HUES64 (cell line): Measurements from ENCODE around the gene CCDC60.

Experiments
- H3K27ac ChIP-seq: 2 replicates; pipeline ENCODE4 v1.7.0; 2013; ENCODE audit warnings: low read depth, low read length, inconsistent platforms
- H3K27me3 ChIP-seq: 2 replicates; pipeline ENCODE4 v1.6.1; 2013; ENCODE audit warnings: mild to moderate bottlenecking, low read length; ENCODE audit not compliant: insufficient read depth
- H3K36me3 ChIP-seq: 2 replicates; pipeline ENCODE4 v1.6.1; 2013; ENCODE audit warnings: mild to moderate bottlenecking, low read length; ENCODE audit not compliant: insufficient read depth
- H3K4me1 ChIP-seq: 2 replicates; pipeline ENCODE4 v1.6.1; 2013; ENCODE audit warnings: mild to moderate bottlenecking, low read length, moderate library complexity; ENCODE audit not compliant: insufficient read depth
- H3K4me3 ChIP-seq: 2 replicates; pipeline ENCODE4 v1.5.1; 2013; ENCODE audit warnings: mild to moderate bottlenecking, low read length, moderate library complexity
- H3K9ac ChIP-seq: 2 replicates; pipeline ENCODE4 v1.6.1; 2013; ENCODE audit warnings: mild to moderate bottlenecking, low read depth, low read length
- H3K9me3 ChIP-seq: 2 replicates; pipeline ENCODE4 v1.6.1; 2013; ENCODE audit warnings: low read depth, low read length; ENCODE audit not compliant: insufficient read depth
- WGBS: fragments of 150-250, 120-280 bp; methylation state at CpG from one replicate; pipeline ENCODE4 v1.1.7; 2013; ENCODE audit warnings: missing lambda C conversion rate; 5-methylcytosine and 5-hydroxymethylcytosine counted together

Gene CCDC60

GRCh38 chr12:119412306-119412705 is 77.8 kb downstream of the CCDC60 start:
- no peak overlapping the region for H3K4me3 ChIP-seq
- H3K27me3 ChIP-seq: no peaks in the 10 kb centered on the region; the same call in 1 of the 2 replicates
- WGBS: 86% methylated on average over 3 of the region's 4 CpGs
- no peaks in the 10 kb centered on the region for H3K9me3 ChIP-seq
- H3K36me3 ChIP-seq: no peaks in the 10 kb centered on the region
- no peak overlapping the region for H3K27ac ChIP-seq
- peaks cover 3% of the 10 kb centered on the region; the same call in 1 of the 2 replicates for H3K4me1 ChIP-seq
- no peak overlapping the region for H3K9ac ChIP-seq

- WGBS: 39% methylated on average over 21 of the region's 21 CpGs
- Histone ChIP-seq H3K9me3 (no peaks in the 10 kb centered on the region), H3K36me3 (no peaks in the 10 kb centered on the region), H3K4me3 (0 out of 2 replicates have a peak overlapping the region, but pooled peaks have one; percentile 6), H3K9ac (no peak overlapping the region), H3K4me1 (peaks cover 3% of the 10 kb centered on the region; the same call in 1 of the 2 replicates), H3K27me3 (no peaks in the 10 kb centered on the region; the same call in 1 of the 2 replicates), H3K27ac (no peak overlapping the region)
These were observed 78.6 kb downstream of the CCDC60 start for GRCh38 chr12:119412811-119413794.

GRCh38 chr12:119415714-119416113 is 81.2 kb downstream of the CCDC60 start:
- Histone ChIP-seq H3K27ac (no peak overlapping the region), H3K27me3 (no peaks in the 10 kb centered on the region; the same call in 1 of the 2 replicates), H3K4me1 (peaks cover 3% of the 10 kb centered on the region; the same call in 1 of the 2 replicates), H3K4me3 (no peak overlapping the region), H3K9me3 (no peaks in the 10 kb centered on the region), H3K36me3 (no peaks in the 10 kb centered on the region), H3K9ac (no peak overlapping the region)
- 83% methylated on average over 3 of the region's 3 CpGs for WGBS

GRCh38 chr12:119417440-119417839 is 82.9 kb downstream of the CCDC60 start:
- no peaks in the 10 kb centered on the region for H3K4me1 ChIP-seq
- H3K27me3 ChIP-seq: no peaks in the 10 kb centered on the region; the same call in 1 of the 2 replicates
- no peak overlapping the region for H3K27ac ChIP-seq
- no peak overlapping the region for H3K9ac ChIP-seq
- no peak overlapping the region for H3K4me3 ChIP-seq
- H3K36me3 ChIP-seq: no peaks in the 10 kb centered on the region
- no peaks in the 10 kb centered on the region for H3K9me3 ChIP-seq

GRCh38 chr12:119419381-119419780 is 84.9 kb downstream of the CCDC60 start:
- Histone ChIP-seq H3K36me3 (no peaks in the 10 kb centered on the region), H3K9me3 (no peaks in the 10 kb centered on the region), H3K4me1 (peaks cover 3% of the 10 kb centered on the region; the same call in 1 of the 2 replicates), H3K4me3 (no peak overlapping the region), H3K27me3 (no peaks in the 10 kb centered on the region), H3K9ac (no peak overlapping the region), H3K27ac (no peak overlapping the region)
- 98% methylated on average over 6 of the region's 6 CpGs for WGBS

- H3K4me1 ChIP-seq: peaks cover 3% of the 10 kb centered on the region; the same call in 1 of the 2 replicates
- H3K9me3 ChIP-seq: no peaks in the 10 kb centered on the region
- no peak overlapping the region for H3K9ac ChIP-seq
- 31% methylated on average over 2 of the region's 2 CpGs for WGBS
- no peak overlapping the region for H3K27ac ChIP-seq
- H3K36me3 ChIP-seq: no peaks in the 10 kb centered on the region
- peak overlapping the region; percentile 16; the same call in 1 of the 2 replicates for H3K4me3 ChIP-seq
- no peaks in the 10 kb centered on the region for H3K27me3 ChIP-seq
These were observed 88.8 kb downstream of the CCDC60 start for GRCh38 chr12:119423285-119423684.

GRCh38 chr12:119425623-119426022 is 91.1 kb downstream of the CCDC60 start:
- H3K4me3 ChIP-seq: no peak overlapping the region
- peaks cover 3% of the 10 kb centered on the region; the same call in 1 of the 2 replicates for H3K4me1 ChIP-seq
- no peaks in the 10 kb centered on the region for H3K27me3 ChIP-seq
- no peak overlapping the region for H3K27ac ChIP-seq
- WGBS: 87% methylated on average over 3 of the region's 3 CpGs
- H3K9me3 ChIP-seq: no peaks in the 10 kb centered on the region
- H3K9ac ChIP-seq: no peak overlapping the region
- no peaks in the 10 kb centered on the region for H3K36me3 ChIP-seq

- no peak overlapping the region for H3K9ac ChIP-seq
- H3K36me3 ChIP-seq: no peaks in the 10 kb centered on the region
- peaks cover 6% of the 10 kb centered on the region; the same call in 1 of the 2 replicates for H3K4me1 ChIP-seq
- H3K4me3 ChIP-seq: no peak overlapping the region
- 97% methylated on average over 5 of the region's 5 CpGs for WGBS
- H3K27ac ChIP-seq: no peak overlapping the region
- no peaks in the 10 kb centered on the region for H3K27me3 ChIP-seq
- H3K9me3 ChIP-seq: peaks cover 4% of the 10 kb centered on the region; the same call in 1 of the 2 replicates
These were observed 96.6 kb downstream of the CCDC60 start for GRCh38 chr12:119431151-119431550.

- WGBS: 85% methylated on average over 8 of the region's 9 CpGs
- no peak overlapping the region for H3K27ac ChIP-seq
- no peaks in the 10 kb centered on the region for H3K36me3 ChIP-seq
- no peak overlapping the region for H3K9ac ChIP-seq
- peaks cover 6% of the 10 kb centered on the region; the same call in 1 of the 2 replicates for H3K4me1 ChIP-seq
- H3K27me3 ChIP-seq: no peaks in the 10 kb centered on the region
- peaks cover 4% of the 10 kb centered on the region; the same call in 1 of the 2 replicates for H3K9me3 ChIP-seq
- H3K4me3 ChIP-seq: no peak overlapping the region
These were observed 98.4 kb downstream of the CCDC60 start for GRCh38 chr12:119432949-119433348.

- Histone ChIP-seq H3K27ac (no peak overlapping the region), H3K4me1 (no peaks in the 10 kb centered on the region), H3K9ac (no peak overlapping the region), H3K9me3 (no peaks in the 10 kb centered on the region), H3K27me3 (no peaks in the 10 kb centered on the region), H3K4me3 (no peak overlapping the region), H3K36me3 (no peaks in the 10 kb centered on the region)
- WGBS: 95% methylated on average over 5 of the region's 6 CpGs
These were observed 106.4 kb downstream of the CCDC60 start for GRCh38 chr12:119440803-119441360.

- Histone ChIP-seq H3K9ac (no peak overlapping the region), H3K36me3 (no peaks in the 10 kb centered on the region), H3K4me3 (peak overlapping the region; percentile 37), H3K27me3 (no peaks in the 10 kb centered on the region), H3K9me3 (no peaks in the 10 kb centered on the region), H3K27ac (no peak overlapping the region), H3K4me1 (no peaks in the 10 kb centered on the region)
- WGBS: 21% methylated on average over 10 of the region's 10 CpGs
These were observed 110.0 kb downstream of the CCDC60 start for GRCh38 chr12:119444462-119445044.
